Loucy (cell line): ENCODE results near the gene RCBTB1.

Experiments used
- CTCF ChIP-seq: fragments of 200-600 bp; sonication (generic); conservative IDR thresholded peaks from 2 replicates; pipeline ENCODE4 v1.5.1; 2014; ENCODE audit warnings: mild to moderate bottlenecking, antibody characterized with exemption, low read length
- EZH2phosphoT487 ChIP-seq: fragments of 200-600 bp; IDR thresholded peaks from 2 replicates; pipeline ENCODE4 v1.6.1; 2018; ENCODE audit warnings: antibody characterized with exemption, mild to moderate bottlenecking, moderate library complexity, borderline replicate concordance

DNA sequence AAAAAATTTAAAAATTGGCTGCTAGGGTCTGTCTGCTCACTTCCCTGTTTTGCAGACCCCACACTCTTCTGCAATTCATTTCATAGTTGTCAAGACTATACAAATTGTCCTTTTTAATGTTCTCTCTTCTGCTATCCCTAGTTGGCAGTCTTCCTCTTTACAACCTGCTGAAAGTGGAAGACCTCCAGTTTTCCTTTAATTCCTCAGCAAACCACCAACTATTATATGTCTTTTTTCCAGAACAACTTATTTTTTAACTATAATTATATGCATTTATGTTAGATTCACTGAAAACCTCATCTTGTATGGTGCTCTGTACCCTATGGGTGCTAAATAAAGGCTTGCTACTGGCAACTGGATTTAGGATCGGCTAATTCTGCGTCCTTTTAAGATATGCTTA, 90.7 kb downstream of the RCBTB1 start:
- TF ChIP-seq CTCF (peak; percentile 33), EZH2phosphoT487 (no peak)
